Activated T-helper 1 cell treated with anti-CD3 and anti-CD28 coated beads, Interleukin-12 subunit alpha, Interleukin-12 subunit beta, Interleukin-2, Interleukin-4 antibody, amounts not matched to agents 30 ng/mL and 10 ng/mL and 1 ng/mL, durations not matched to agents 14 hours and 24 hours and 36 hours (primary cell): ENCODE data around the gene COX15. TPM values are rescaled to one million over a fixed set of nuclear protein-coding genes. Genes with fewer than 3 reads are reported as not detected.
A peak's percentile ranks its signal among the peaks of the same experiment; 100 is the strongest.
"Not testable (repeated sequence)": the region's sequence is repeated elsewhere in the genome, so short reads cannot be mapped to it uniquely, and the experiment has no call there.

Experiments
- DNase-seq: peaks from one replicate; pipeline ENCODE4 v3.0.0; 2021; ENCODE audit warnings: low spot score
- H3K27ac Mint-ChIP-seq: one replicate; pipeline ENCODE4 v1.8.0; 2021; ENCODE audit warnings: mild to moderate bottlenecking, mixed read lengths
- H3K27me3 Mint-ChIP-seq: one replicate; pipeline ENCODE4 v1.8.0; 2022; ENCODE audit warnings: mild to moderate bottlenecking, moderate library complexity, mixed read lengths; ENCODE audit not compliant: insufficient read depth
- H3K36me3 Mint-ChIP-seq: one replicate; pipeline ENCODE4 v1.8.0; 2021; ENCODE audit warnings: low read depth, mixed read lengths
- H3K4me1 Mint-ChIP-seq: one replicate; pipeline ENCODE4 v1.8.0; 2021; ENCODE audit warnings: low read depth, mixed read lengths
- H3K4me3 Mint-ChIP-seq: one replicate; pipeline ENCODE4 v1.8.0; 2021; ENCODE audit warnings: mild to moderate bottlenecking, moderate library complexity, mixed read lengths
- H3K9me3 Mint-ChIP-seq: one replicate; pipeline ENCODE4 v1.8.0; 2021; ENCODE audit warnings: mixed read lengths
- intact Hi-C: fragments of 100-400 bp; cut with micrococcal nuclease; formaldehyde crosslinking; loops from one replicate; pipeline ENCODE4 v1.15.1; 2024
- total RNA-seq: library from RNA; stranded (reverse); gene quantifications from 2 replicates; pipeline ENCODE4 v1.2.3, GENCODE V29; 2022

COX15 gene
- total RNA-seq, 1 donor from 2014 or later, result 36.7 TPM

- intact Hi-C loops, result no loop called here
- Mint-ChIP-seq H3K27ac (no peak overlapping the region), H3K36me3 (peaks cover 61% of the 10 kb centered on the region), H3K27me3 (no peaks in the 10 kb centered on the region), H3K4me1 (no peaks in the 10 kb centered on the region), H3K4me3 (no peak overlapping the region), H3K9me3 (peaks cover 5% of the 10 kb centered on the region)
- DNase-seq, result no peak
Measured at GRCh38 chr10:99758211-99758891, 26.4 kb upstream of the COX15 start.

- Mint-ChIP-seq H3K4me1 (no peaks in the 10 kb centered on the region), H3K9me3 (no peaks in the 10 kb centered on the region), H3K36me3 (peaks cover 61% of the 10 kb centered on the region), H3K4me3 (no peak overlapping the region), H3K27me3 (no peaks in the 10 kb centered on the region), H3K27ac (no peak overlapping the region)
- DNase-seq, result no peak
- intact Hi-C loops, result no loop called here
Measured at GRCh38 chr10:99756159-99756558, 24.2 kb upstream of the COX15 start.

- no peak for DNase-seq
- Mint-ChIP-seq H3K36me3 (peaks cover 61% of the 10 kb centered on the region), H3K4me3 (no peak overlapping the region), H3K9me3 (no peaks in the 10 kb centered on the region), H3K27me3 (no peaks in the 10 kb centered on the region), H3K4me1 (no peaks in the 10 kb centered on the region), H3K27ac (no peak overlapping the region)
- intact Hi-C loops, result no loop called here
Measured at GRCh38 chr10:99754670-99755069, 22.7 kb upstream of the COX15 start.

- H3K4me1 Mint-ChIP-seq, result no peaks in the 10 kb centered on the region
- H3K4me3 Mint-ChIP-seq, result no peak overlapping the region
- intact Hi-C loops, result no loop called here
- H3K9me3 Mint-ChIP-seq, result no peaks in the 10 kb centered on the region
- no peak for DNase-seq
- no peaks in the 10 kb centered on the region for H3K27me3 Mint-ChIP-seq
- peaks cover 50% of the 10 kb centered on the region for H3K36me3 Mint-ChIP-seq
- no peak overlapping the region for H3K27ac Mint-ChIP-seq
Measured at GRCh38 chr10:99750641-99751040, 18.7 kb upstream of the COX15 start.

GRCh38 chr10:99748823-99749451, 17.0 kb upstream of the COX15 start:
- no peaks in the 10 kb centered on the region for H3K27me3 Mint-ChIP-seq
- no peak overlapping the region for H3K27ac Mint-ChIP-seq
- DNase-seq, result no peak
- H3K9me3 Mint-ChIP-seq, result no peaks in the 10 kb centered on the region
- peaks cover 4% of the 10 kb centered on the region for H3K4me1 Mint-ChIP-seq
- no peak overlapping the region for H3K4me3 Mint-ChIP-seq
- intact Hi-C loops, result no loop called here
- H3K36me3 Mint-ChIP-seq, result peaks cover 43% of the 10 kb centered on the region

- H3K9me3 Mint-ChIP-seq, intact Hi-C loops, H3K4me3 Mint-ChIP-seq, H3K27me3 Mint-ChIP-seq, H3K27ac Mint-ChIP-seq, DNase-seq: not testable (repeated sequence)
- peaks cover 22% of the 10 kb centered on the region for H3K4me1 Mint-ChIP-seq
- H3K36me3 Mint-ChIP-seq, result peaks cover 52% of the 10 kb centered on the region
Measured at GRCh38 chr10:99746166-99746565, 14.2 kb upstream of the COX15 start.

GRCh38 chr10:99743841-99744240, 11.9 kb upstream of the COX15 start:
- peaks cover 22% of the 10 kb centered on the region for H3K4me1 Mint-ChIP-seq
- H3K36me3 Mint-ChIP-seq, result peaks cover 61% of the 10 kb centered on the region
- H3K9me3 Mint-ChIP-seq, result peaks cover 24% of the 10 kb centered on the region
- H3K27ac Mint-ChIP-seq, result no peak overlapping the region
- no peak overlapping the region for H3K4me3 Mint-ChIP-seq
- intact Hi-C loops, result no loop called here
- DNase-seq, result no peak
- H3K27me3 Mint-ChIP-seq, result no peaks in the 10 kb centered on the region

GRCh38 chr10:99742701-99743100, 10.8 kb upstream of the COX15 start:
- Mint-ChIP-seq H3K4me3 (no peak overlapping the region), H3K4me1 (peaks cover 22% of the 10 kb centered on the region), H3K9me3 (peaks cover 24% of the 10 kb centered on the region), H3K36me3 (peaks cover 59% of the 10 kb centered on the region), H3K27ac (no peak overlapping the region), H3K27me3 (no peaks in the 10 kb centered on the region)
- DNase-seq, result no peak
- intact Hi-C loops, result no loop called here

GRCh38 chr10:99742254-99742653, 10.3 kb upstream of the COX15 start:
- Mint-ChIP-seq H3K27me3 (no peaks in the 10 kb centered on the region), H3K9me3 (peaks cover 24% of the 10 kb centered on the region), H3K36me3 (peaks cover 63% of the 10 kb centered on the region), H3K4me3 (no peak overlapping the region), H3K4me1 (peaks cover 26% of the 10 kb centered on the region), H3K27ac (no peak overlapping the region)
- intact Hi-C loops, result no loop called here
- DNase-seq, result no peak

- intact Hi-C loops, result no loop called here
Measured at GRCh38 chr10:99740933-99741559, 9.1 kb upstream of the COX15 start.

GRCh38 chr10:99740260-99740659, 8.3 kb upstream of the COX15 start:
- Mint-ChIP-seq H3K9me3 (peaks cover 24% of the 10 kb centered on the region), H3K27me3 (no peaks in the 10 kb centered on the region), H3K36me3 (peaks cover 67% of the 10 kb centered on the region), H3K4me3 (no peak overlapping the region), H3K27ac (no peak overlapping the region), H3K4me1 (peaks cover 36% of the 10 kb centered on the region)
- intact Hi-C loops, result no loop called here
- no peak for DNase-seq

More at GRCh38 chr10:99740933-99741559, 9.1 kb upstream of the COX15 start:
- Mint-ChIP-seq H3K4me3 (no peak overlapping the region), H3K27me3 (no peaks in the 10 kb centered on the region), H3K9me3 (peaks cover 24% of the 10 kb centered on the region), H3K4me1 (peaks cover 32% of the 10 kb centered on the region), H3K27ac (no peak overlapping the region), H3K36me3 (peaks cover 66% of the 10 kb centered on the region)
- no peak for DNase-seq

GRCh38 chr10:99734111-99734510, 2.2 kb upstream of the COX15 start:
- DNase-seq, H3K27ac Mint-ChIP-seq, H3K27me3 Mint-ChIP-seq, H3K9me3 Mint-ChIP-seq: not testable (repeated sequence)
- Mint-ChIP-seq H3K4me3 (peak overlapping the region; percentile 79), H3K36me3 (peaks cover 30% of the 10 kb centered on the region), H3K4me1 (peaks cover 38% of the 10 kb centered on the region)
- intact Hi-C loops, result loop anchor here (5.0 to 10.0 kb wide), 3 partner anchors 273 to 801 kb away; partner anchors contain the start of genes BLOC1S2, DNMBP and HIF1AN

- intact Hi-C loops, result loop anchor here (2.0 to 10.0 kb wide), 4 partner anchors 274 to 801 kb away; partner anchors contain the start of genes BLOC1S2, DNMBP, ERLIN1 and HIF1AN
- H3K27ac Mint-ChIP-seq, result no peak overlapping the region
- no peaks in the 10 kb centered on the region for H3K9me3 Mint-ChIP-seq
- DNase-seq, result no peak
- no peaks in the 10 kb centered on the region for H3K27me3 Mint-ChIP-seq
- H3K4me1 Mint-ChIP-seq, result peaks cover 43% of the 10 kb centered on the region
- peak overlapping the region; percentile 79 for H3K4me3 Mint-ChIP-seq
- H3K36me3 Mint-ChIP-seq, result peaks cover 29% of the 10 kb centered on the region
Measured at GRCh38 chr10:99733366-99733765, 1.4 kb upstream of the COX15 start.
